Aorta (tissue), 5 donors: ENCODE data around the gene GFRA1. TPM values are rescaled to one million over a fixed set of nuclear protein-coding genes. Genes with fewer than 3 reads are reported as not detected.

Experiments used
- ATAC-seq: fragments of 200-7000 bp; cut with Tn5 transposase; one replicate; pipeline ENCODE4 v1.9.1; 2022; ENCODE audit warnings: moderate library complexity; ENCODE audit not compliant: low FRiP score
- DNase-seq, 2 donors: peaks; one replicate each; pipeline ENCODE4 v3.0.0-alpha.2; 2020
- H3K27ac ChIP-seq, 2 donors: one replicate each; pipeline ENCODE4 v1.5.1; 2013; ENCODE audit warnings: low read length in 2 of 2, mild to moderate bottlenecking in 2 of 2, moderate library complexity in 2 of 2, control low read depth in 1 of 2, inconsistent platforms in 1 of 2, low read depth in 1 of 2
- H3K27me3 ChIP-seq, 2 donors: one replicate each; pipeline ENCODE4 v1.6.1; 2013; ENCODE audit warnings: control low read depth in 1 of 2, low read length in 1 of 2, mild to moderate bottlenecking in 1 of 2, moderate library complexity in 1 of 2; ENCODE audit not compliant: insufficient read depth in 2 of 2, control insufficient read depth in 1 of 2
- H3K36me3 ChIP-seq, 2 donors: one replicate each; pipeline ENCODE4 v1.6.1; 2013; ENCODE audit warnings: control low read depth in 1 of 2, low read length in 1 of 2, mild to moderate bottlenecking in 1 of 2; ENCODE audit not compliant: insufficient read depth in 2 of 2, control insufficient read depth in 1 of 2
- H3K4me1 ChIP-seq, 2 donors: one replicate each; pipeline ENCODE4 v1.6.1; 2013; ENCODE audit warnings: low read length in 2 of 2, control low read depth in 1 of 2, mild to moderate bottlenecking in 1 of 2, moderate library complexity in 1 of 2; ENCODE audit not compliant: insufficient read depth in 2 of 2, control insufficient read depth in 1 of 2
- H3K4me3 ChIP-seq, 2 donors: one replicate each; pipeline ENCODE4 v1.5.1; 2013; ENCODE audit warnings: low read length in 2 of 2, control low read depth in 1 of 2, mild to moderate bottlenecking in 1 of 2
- H3K9me3 ChIP-seq: one replicate; pipeline ENCODE4 v1.6.1; 2013; ENCODE audit warnings: mild to moderate bottlenecking, low read length; ENCODE audit not compliant: control insufficient read depth
- WGBS, 2 donors: extraction: QIAGEN DNeasy Blood & Tissue Kit; methylation state at CpG; one replicate each; pipeline ENCODE4 v1.1.7; 2013; 5-methylcytosine and 5-hydroxymethylcytosine counted together
- intact Hi-C, 2 donors: fragments of 100-400 bp; cut with DNase I; formaldehyde crosslinking; loops; one replicate each; pipeline versions ENCODE4 v1.14.2 to v1.15.0; 2022
- polyA plus RNA-seq, 2 donors: library from polyadenylated mRNA; stranded (reverse); fragments of 200-250 nt; gene quantifications; one replicate each; pipeline ENCODE4 v1.2.3, GENCODE V29; 2013
- total RNA-seq, 2 donors: library from RNA; stranded (reverse); fragmentation: NEBNext Ultra II Directional; extraction: Animal tissue kit (Norgen Biotek cat#: 25700); gene quantifications; one replicate each; pipeline ENCODE4 v1.2.1, GENCODE V29; 2021
- donor health status: healthy with polysubstance abuse.
- donor health status: Bipolar disorder and iron deficiency.
- donor health status: DM: no; HTN: no; CAD: no.
- donor health status: DM: no; HTN: no; CAD: no.
- donor health status: DM: yes; HTN: yes; CAD: no.

GFRA1 gene
- total and polyA plus RNA-seq, 4 donors, result under 0.01 to 27.1 (median 5.2) TPM

- H3K27ac ChIP-seq, result no peak overlapping the region
- intact Hi-C loops, result loop anchor here in 1 of 2 donors (10.0 kb wide), 1 partner anchor 312 kb away; no protein-coding TSS in a partner anchor
- 95 to 96% methylated on average over 3 of the region's 3 CpGs for WGBS, 2 donors
These were observed 4.0 kb upstream of the GFRA1 start for GRCh38 chr10:116276981-116277380.

DNA sequence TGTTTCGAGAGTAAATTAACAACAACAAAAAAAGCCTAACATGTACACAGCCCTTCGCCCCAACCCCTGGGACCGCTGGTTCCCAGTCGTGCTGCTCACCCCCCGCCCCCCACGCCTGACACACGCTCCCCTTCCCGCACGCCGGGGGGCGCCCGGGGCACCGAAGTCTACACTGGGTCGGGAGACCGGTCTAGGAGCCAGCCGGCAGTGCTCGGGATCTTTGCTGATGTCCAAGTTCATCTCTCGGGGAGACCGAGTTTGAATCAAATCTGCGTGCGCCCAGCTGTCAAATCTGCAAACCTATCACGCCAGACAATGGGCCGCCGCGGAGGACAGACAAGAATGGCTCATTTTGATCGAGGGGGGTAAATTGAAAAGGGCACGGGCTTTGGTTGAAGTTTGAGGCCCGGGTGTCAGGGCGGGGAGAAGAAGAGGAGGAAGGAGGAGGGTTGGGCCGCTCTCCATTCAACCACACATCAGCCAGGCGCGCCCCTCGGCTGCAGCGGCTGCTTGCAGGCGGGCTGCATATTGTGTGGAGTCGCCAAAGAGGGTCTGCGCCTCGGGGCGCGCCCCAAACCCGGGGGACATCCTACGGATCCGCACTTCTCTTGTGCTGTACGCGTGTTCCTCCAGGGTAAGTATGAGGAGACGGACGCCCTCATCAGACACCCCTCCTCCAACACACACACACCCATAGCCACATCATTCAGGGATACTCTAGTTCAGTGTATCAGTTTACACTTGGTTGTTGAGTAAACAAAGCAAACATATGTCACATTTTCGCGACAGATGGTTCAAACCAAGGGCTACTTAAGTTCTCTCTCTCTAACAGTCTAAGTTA is 1.3 kb upstream of the GFRA1 start:
- Histone ChIP-seq H3K9me3 (no peaks in the 10 kb centered on the region), H3K4me1 (no peaks in the 10 kb centered on the region), H3K27ac (no peak overlapping the region), H3K36me3 (no peaks in the 10 kb centered on the region), H3K27me3 (no peaks in the 10 kb centered on the region), H3K4me3 (peak overlapping the region; percentile 2 to 68)
- ATAC-seq (no peak), DNase-seq (peak in 1 of 2 donors; percentile 75)
- intact Hi-C loops, result loop anchor here in 1 of 2 donors (10.0 kb wide), 1 partner anchor 309 kb away; no protein-coding TSS in a partner anchor
- 2% methylated on average over 49 of the region's 49 CpGs for WGBS, 2 donors

More at GRCh38 chr10:116276981-116277380, 4.0 kb upstream of the GFRA1 start:
- DNase-seq (no peak), ATAC-seq (no peak)
- no peak overlapping the region for H3K4me3 ChIP-seq
- no peaks in the 10 kb centered on the region for H3K27me3 ChIP-seq
- no peaks in the 10 kb centered on the region for H3K36me3 ChIP-seq
- H3K9me3 ChIP-seq, result no peaks in the 10 kb centered on the region
- H3K4me1 ChIP-seq, result no peaks in the 10 kb centered on the region

GRCh38 chr10:116271593-116272439 is 1.2 kb downstream of the GFRA1 start:
- Histone ChIP-seq H3K27ac (no peak overlapping the region), H3K4me3 (peak overlapping the region; percentile 50 to 68), H3K4me1 (no peaks in the 10 kb centered on the region), H3K27me3 (no peaks in the 10 kb centered on the region), H3K36me3 (no peaks in the 10 kb centered on the region), H3K9me3 (no peaks in the 10 kb centered on the region)
- WGBS, 2 donors, result 1% methylated on average over 64 of the region's 64 CpGs
- intact Hi-C loops, result loop anchor here in 1 of 2 donors (10.0 kb wide), 1 partner anchor 307 kb away; no protein-coding TSS in a partner anchor
- ATAC-seq (peak; percentile 45), DNase-seq (peak; percentile 53 to 82)

DNA sequence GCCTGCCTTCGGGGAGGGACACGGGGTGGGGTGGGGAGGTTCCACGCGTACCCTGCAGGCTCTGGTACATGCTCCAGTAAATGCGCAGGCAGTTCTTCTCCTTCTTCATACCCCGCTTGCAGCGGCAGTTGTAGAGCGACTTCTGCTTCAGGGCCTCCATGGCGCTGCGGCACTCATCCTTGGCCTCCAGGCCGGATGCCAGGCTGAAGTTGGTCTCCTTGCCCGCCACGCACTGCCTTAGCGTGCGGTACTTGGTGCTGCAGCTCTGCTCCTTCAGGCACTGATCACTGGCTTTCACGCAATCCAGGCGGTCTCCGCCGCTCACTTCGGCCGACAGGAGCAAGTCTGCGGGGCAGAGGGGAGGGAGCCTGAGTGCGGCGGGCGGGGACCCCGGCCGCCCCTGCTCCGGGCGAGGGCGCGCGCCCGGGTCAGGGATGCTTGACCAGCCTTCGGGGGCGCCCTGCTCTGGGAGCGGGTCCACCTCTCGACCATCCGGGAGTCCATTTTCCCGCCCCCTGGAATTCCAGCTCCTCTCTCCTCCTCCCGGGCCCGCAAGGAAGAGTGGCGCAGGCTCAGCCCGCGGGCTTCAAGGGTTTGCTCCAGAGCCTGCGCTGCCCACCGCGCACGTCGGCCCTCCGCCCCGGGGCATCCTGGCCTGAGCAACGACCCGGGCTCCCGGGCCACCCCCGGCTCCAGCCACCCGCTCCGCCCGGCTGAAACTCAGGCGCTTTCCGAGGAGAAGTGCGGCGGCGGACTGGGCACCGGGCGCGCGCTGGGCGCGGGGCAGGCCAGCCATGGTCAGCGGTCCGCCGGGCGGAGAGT is 2.0 kb downstream of the GFRA1 start:
- no peaks in the 10 kb centered on the region for H3K36me3 ChIP-seq
- H3K4me1 ChIP-seq, result no peaks in the 10 kb centered on the region
- peak overlapping the region in 1 of 2 donors; percentile 68 for H3K4me3 ChIP-seq
- DNase-seq (peak in 1 of 2 donors; percentile 77), ATAC-seq (peak; percentile 55)
- no peaks in the 10 kb centered on the region for H3K9me3 ChIP-seq
- H3K27ac ChIP-seq, result no peak overlapping the region
- 21 to 23% methylated on average over 48 to 73 of the region's 73 CpGs for WGBS, 2 donors
- intact Hi-C loops, result loop anchor here in 1 of 2 donors (10.0 kb wide), 1 partner anchor 306 kb away; no protein-coding TSS in a partner anchor
- H3K27me3 ChIP-seq, result no peaks in the 10 kb centered on the region

GRCh38 chr10:116270126-116270770 is 2.8 kb downstream of the GFRA1 start:
- Histone ChIP-seq H3K4me1 (no peaks in the 10 kb centered on the region), H3K9me3 (no peaks in the 10 kb centered on the region), H3K27ac (no peak overlapping the region), H3K36me3 (no peaks in the 10 kb centered on the region), H3K27me3 (no peaks in the 10 kb centered on the region), H3K4me3 (no peak overlapping the region)
- 77 to 78% methylated on average over 9 of the region's 9 CpGs for WGBS, 2 donors
- DNase-seq, result no peak
- intact Hi-C loops, result loop anchor here in 1 of 2 donors (10.0 kb wide), 1 partner anchor 305 kb away; no protein-coding TSS in a partner anchor
- ATAC-seq, result no peak

GRCh38 chr10:116269619-116270018 is 3.4 kb downstream of the GFRA1 start:
- Histone ChIP-seq H3K27ac (no peak overlapping the region), H3K4me1 (no peaks in the 10 kb centered on the region), H3K27me3 (no peaks in the 10 kb centered on the region), H3K4me3 (no peak overlapping the region), H3K36me3 (no peaks in the 10 kb centered on the region), H3K9me3 (no peaks in the 10 kb centered on the region)
- intact Hi-C loops, result loop anchor here in 1 of 2 donors (10.0 kb wide), 1 partner anchor 305 kb away; no protein-coding TSS in a partner anchor
- no peak for ATAC-seq
- DNase-seq, result no peak
- 53 to 57% methylated on average over 6 of the region's 6 CpGs for WGBS, 2 donors

GRCh38 chr10:116268976-116269375 is 4.0 kb downstream of the GFRA1 start:
- Histone ChIP-seq H3K27me3 (no peaks in the 10 kb centered on the region), H3K36me3 (no peaks in the 10 kb centered on the region), H3K27ac (no peak overlapping the region), H3K4me3 (no peak overlapping the region), H3K4me1 (no peaks in the 10 kb centered on the region), H3K9me3 (peaks cover under 1% of the 10 kb centered on the region)
- 60 to 72% methylated on average over 3 of the region's 3 CpGs for WGBS, 2 donors
- ATAC-seq (no peak), DNase-seq (no peak)
- intact Hi-C loops, result no loop called here
